ENCODE measurements around the gene ZNF740.

ZNF740 gene

DNA sequence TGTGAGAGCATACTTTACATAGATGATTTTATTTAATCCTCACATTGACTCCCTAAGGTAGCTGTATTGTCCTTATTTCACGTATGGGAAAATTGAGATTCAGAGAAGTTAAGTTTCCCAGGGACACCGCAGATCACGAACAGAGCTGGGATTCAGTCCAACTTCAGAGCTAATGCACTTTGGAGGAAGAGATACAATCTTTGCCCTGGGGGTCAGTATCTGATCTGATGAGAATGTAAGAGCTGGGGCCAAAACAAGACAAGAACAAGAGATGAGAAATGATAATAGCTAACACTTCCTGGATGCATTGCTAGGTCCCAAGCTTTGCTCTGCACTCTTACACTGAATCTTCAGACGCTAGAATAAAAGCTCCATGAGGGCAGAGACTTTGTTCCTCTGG lies 6.2 kb downstream of the ZNF740 start:
- no peak for DNase-seq (ENCODE audit: low read depth)
- H3K4me3 ChIP-seq (ENCODE audit: low read depth, low read length), result no peak overlapping the region
- in situ Hi-C loops (cut with HindIII; ENCODE audit: low sequenced_read_pairs), result no loop called here
- TF ChIP-seq CTCF (IDR thresholded peaks at IDR 0.05; ENCODE audit: low read depth, low read length, missing control alignments), result no peak

DNA sequence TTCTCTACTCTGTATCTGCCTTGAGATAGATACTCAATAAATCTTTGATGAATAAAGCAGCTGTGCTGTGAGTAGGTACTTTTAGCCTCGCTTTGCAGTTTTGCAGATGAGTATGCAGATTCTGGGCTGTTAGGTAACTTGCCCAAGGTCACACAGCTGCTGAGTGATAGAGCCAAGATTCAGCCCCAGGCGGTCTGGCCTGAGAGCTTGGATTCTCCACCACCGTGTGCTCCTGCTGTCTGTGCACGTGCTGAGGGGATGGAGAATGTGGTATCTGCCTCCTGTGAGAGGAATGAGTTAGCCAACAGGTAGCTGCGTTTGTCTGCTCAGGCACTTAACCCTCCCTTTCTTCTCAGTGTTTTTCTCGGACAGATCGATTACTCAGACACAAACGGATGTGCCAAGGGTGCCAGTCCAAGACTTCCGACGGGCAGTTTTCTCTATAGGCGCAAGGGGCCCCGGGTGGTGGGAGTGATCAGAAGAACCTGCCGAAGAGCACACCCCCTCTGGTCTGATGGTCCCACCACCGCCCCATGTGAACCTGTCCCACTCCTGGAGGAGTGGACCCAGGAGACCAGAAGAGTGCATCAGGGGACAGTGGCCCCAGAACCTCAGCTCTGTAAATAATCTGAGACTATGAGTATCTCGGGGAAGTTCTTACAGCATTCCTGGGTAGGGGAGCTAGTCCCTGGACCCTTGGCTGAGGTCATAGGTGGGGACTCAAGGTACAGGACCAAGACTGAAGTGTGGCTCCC lies 6.8 kb downstream of the ZNF740 start:
- in situ Hi-C loops (cut with HindIII; ENCODE audit: low sequenced_read_pairs), result no loop called here
- TF ChIP-seq CTCF (IDR thresholded peaks at IDR 0.05; ENCODE audit: low read depth, low read length, missing control alignments), result no peak
- no peak overlapping the region for H3K4me3 ChIP-seq (ENCODE audit: low read depth, low read length)
- DNase-seq (ENCODE audit: low read depth), result no peak

DNA sequence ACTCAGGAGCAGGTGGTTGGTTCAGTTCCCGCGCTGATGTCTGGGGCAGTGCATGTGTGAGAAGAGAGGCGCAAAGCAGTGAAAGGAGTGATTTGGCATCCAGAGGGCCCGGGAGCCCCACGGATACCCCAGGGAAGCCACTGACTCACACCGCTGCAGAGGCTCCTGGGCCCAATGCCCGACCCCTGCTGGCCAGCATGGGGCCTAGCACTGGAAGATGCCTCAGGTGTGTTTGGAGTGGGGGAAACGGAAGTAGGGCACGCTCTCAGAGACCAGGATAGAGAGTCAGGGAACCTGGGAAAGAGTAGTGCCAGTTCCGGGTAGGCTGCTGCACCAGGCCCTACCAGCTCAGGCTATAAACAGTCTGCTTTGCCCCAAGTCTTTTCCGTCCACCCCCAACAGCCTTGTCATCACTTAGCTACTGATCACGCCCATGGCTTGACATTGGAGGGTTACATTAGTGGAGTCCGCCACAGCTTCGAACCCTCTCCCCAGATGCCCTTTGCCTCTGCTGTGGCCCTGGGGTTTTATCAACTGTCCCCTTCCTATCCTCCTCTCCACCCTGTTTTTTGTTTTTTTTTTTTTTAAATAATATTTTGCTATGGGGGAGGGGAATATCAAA lies 9.7 kb downstream of the ZNF740 start:
- peak; percentile 92 for TF ChIP-seq CTCF (IDR thresholded peaks at IDR 0.05; ENCODE audit: low read depth, low read length, missing control alignments)
- in situ Hi-C loops (cut with HindIII; ENCODE audit: low sequenced_read_pairs), result loop anchor here (10.0 kb wide), 1 partner anchor 115 kb away; the partner anchor contains the start of gene SPRYD3
- peak; percentile 18 for DNase-seq (ENCODE audit: low read depth)
- H3K4me3 ChIP-seq (ENCODE audit: low read depth, low read length), result no peak overlapping the region

GRCh38 chr12:53191096-53191884 lies 10.8 kb downstream of the ZNF740 start:
- no peak overlapping the region for H3K4me3 ChIP-seq (ENCODE audit: low read depth, low read length)
- TF ChIP-seq CTCF (IDR thresholded peaks at IDR 0.05; ENCODE audit: low read depth, low read length, missing control alignments), result no peak
- in situ Hi-C loops (cut with HindIII; ENCODE audit: low sequenced_read_pairs), result loop anchor here (10.0 kb wide), 1 partner anchor 116 kb away; the partner anchor contains the start of gene SPRYD3
- DNase-seq (ENCODE audit: low read depth), result no peak

DNA sequence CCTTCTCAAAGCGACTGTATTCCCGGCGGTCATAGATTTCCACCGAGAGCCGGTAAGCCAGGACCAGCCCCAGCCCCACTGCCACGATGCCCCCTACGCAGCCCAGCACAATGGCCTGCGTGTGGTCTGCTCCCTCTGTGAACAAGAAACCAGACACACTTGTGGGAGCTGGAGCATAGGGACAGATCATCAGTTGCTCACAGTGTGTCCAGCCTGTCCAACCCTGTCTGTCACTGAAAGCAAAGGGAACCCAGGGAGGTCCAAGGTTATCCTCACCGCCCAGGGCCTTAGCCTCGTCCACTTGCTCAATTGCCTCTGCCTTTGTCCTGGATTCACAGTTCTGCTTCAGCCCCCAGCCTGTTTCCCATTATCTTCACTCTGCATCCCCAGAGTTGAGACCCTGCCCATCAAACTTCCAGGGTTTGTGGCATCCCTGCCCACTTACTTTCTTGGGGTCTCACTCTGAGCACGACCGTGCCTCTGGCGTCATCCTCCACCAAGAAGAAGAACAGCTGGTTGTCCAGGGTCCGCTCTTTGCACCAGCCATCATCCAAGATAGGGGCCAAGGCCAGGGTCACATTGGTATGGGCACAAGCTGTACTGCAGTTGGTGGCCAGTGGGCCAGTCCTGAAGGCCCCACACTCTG lies 11.5 kb downstream of the ZNF740 start:
- in situ Hi-C loops (cut with HindIII; ENCODE audit: low sequenced_read_pairs), result loop anchor here (10.0 kb wide), 1 partner anchor 117 kb away; the partner anchor contains the start of gene SPRYD3
- TF ChIP-seq CTCF (IDR thresholded peaks at IDR 0.05; ENCODE audit: low read depth, low read length, missing control alignments), result no peak
- no peak overlapping the region for H3K4me3 ChIP-seq (ENCODE audit: low read depth, low read length)
- no peak for DNase-seq (ENCODE audit: low read depth)

DNA sequence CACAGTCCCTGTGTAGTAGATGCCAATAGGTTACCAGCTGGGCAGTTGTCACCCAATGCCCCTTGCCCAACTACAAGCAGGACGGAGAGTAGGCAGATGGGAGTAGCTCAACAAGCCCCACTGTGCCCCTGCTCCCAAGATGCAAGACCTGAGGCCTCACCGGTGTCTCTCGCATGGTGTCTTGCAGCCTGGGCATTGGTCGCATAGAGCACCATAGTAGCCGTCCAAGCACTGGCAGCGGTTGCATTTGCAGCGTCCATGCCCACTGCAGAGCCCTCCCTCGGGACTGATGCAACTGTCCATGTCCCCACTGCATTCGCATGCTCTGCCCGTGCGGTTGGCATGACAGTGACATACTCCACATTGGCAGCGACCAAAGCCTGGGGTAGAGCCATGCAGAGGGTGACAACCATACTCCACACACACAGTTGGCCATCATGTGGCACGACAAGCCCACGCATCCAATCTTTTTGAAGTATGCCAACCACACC lies 12.1 kb downstream of the ZNF740 start:
- in situ Hi-C loops (cut with HindIII; ENCODE audit: low sequenced_read_pairs), result loop anchor here (10.0 kb wide), 1 partner anchor 118 kb away; the partner anchor contains the start of gene SPRYD3
- H3K4me3 ChIP-seq (ENCODE audit: low read depth, low read length), result no peak overlapping the region

More for the DNA sequence above, 12.1 kb downstream of the ZNF740 start:
- DNase-seq (ENCODE audit: low read depth), result no peak
- no peak for TF ChIP-seq CTCF (IDR thresholded peaks at IDR 0.05; ENCODE audit: low read depth, low read length, missing control alignments)
